ENCODE measurements around the gene PTPRG.

PTPRG gene

DNA sequence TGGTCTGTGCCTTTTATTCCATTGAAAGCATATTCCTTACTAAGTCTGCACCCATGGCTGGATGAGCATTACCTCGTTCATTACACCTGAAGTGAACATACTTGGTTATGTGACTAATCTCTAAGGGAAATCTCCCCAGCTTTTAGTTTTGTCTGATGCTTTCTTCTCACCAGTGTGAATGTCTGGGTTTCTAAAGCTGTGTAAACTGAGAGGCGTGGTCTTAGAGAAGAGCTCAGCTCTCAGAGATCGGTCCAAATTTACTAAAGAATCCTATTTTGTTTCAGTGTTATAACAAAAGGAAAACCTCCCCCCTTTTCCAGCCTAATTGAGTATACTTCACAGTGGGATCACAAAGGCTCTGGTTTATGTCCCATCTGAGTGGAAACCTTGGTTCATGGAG is 352.3 kb downstream of the PTPRG start:
- in situ Hi-C loops (cut with MboI; ENCODE audit: low sequenced_read_pairs): no loop called here

DNA sequence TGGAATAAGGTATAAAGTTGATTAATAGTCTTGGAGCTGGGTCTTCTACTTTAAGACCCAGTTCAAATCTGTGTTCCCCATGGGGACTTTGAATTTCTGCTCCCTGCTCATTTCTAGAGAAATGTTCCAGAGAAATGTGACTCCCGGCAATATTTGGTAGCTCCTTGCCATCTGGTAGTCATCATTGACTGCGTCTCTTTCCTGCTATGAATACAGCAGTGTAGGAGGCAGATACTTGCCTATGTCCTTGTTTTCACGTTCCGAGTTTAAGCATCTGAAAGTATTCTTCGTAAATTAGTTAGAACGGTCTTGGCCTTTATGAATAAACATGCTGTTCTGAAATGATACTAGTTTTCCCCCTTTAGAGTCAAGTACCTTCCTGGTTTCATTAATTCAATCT is 352.9 kb downstream of the PTPRG start:
- in situ Hi-C loops (cut with MboI; ENCODE audit: low sequenced_read_pairs): no loop called here

DNA sequence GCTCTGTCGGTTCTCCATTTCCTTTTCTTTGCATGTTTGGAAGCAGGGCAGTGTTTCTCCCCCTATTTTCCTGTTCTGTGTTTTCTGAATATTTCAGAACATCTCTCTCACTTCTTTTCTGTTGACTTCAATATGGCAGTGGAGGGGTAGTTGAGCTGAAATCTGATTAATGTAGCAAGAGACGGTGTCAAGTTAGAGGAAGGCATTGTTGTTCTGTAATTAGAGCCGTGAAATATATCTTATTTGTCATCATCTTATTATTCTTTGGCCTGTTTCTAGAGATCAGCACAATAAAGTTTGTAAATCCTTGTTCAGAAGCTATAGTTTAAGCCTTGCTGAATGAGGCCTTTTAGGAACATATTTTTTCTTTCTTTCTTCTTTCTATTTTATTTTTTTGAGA is 353.9 kb downstream of the PTPRG start:
- in situ Hi-C loops (cut with MboI; ENCODE audit: low sequenced_read_pairs): no loop called here

DNA sequence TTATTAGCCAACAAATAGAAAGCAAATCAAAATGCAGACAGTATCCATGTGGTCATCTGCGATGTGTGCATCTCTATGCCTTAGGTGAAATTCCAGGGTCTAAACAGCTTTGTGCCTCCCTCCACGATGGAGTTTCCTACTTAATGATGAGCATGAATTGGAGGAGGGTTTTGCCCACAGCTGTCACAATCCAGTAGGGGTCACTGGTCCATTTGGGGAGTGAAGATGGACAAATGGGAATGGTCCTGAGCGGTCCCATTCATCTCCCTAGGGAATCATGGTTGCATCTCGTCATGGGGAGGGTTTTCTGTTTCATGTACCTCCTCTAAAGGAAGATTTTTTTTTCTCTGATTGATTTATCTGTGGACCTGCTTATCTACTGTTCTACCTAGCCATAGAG is 358.0 kb downstream of the PTPRG start:
- in situ Hi-C loops (cut with MboI; ENCODE audit: low sequenced_read_pairs): no loop called here

DNA sequence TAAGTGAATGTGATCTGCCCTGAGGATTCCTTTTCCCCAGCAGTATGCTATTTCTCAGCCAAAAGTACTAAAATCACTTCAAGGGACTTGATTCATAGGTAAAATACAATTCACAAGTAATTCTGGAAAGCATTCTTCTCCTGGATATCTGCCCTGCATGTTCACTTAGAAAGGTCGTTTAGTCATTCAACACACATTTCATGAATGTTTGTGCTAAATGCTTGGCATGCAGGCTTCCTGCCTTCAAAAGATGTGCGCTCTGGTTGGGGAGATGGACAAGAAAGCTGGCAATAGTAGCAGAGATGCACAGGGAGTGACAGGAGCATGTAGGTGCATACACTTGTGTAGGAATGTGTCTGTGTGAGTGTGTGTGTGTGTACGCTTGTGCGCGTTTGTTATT is 360.7 kb downstream of the PTPRG start:
- in situ Hi-C loops (cut with MboI; ENCODE audit: low sequenced_read_pairs): no loop called here

DNA sequence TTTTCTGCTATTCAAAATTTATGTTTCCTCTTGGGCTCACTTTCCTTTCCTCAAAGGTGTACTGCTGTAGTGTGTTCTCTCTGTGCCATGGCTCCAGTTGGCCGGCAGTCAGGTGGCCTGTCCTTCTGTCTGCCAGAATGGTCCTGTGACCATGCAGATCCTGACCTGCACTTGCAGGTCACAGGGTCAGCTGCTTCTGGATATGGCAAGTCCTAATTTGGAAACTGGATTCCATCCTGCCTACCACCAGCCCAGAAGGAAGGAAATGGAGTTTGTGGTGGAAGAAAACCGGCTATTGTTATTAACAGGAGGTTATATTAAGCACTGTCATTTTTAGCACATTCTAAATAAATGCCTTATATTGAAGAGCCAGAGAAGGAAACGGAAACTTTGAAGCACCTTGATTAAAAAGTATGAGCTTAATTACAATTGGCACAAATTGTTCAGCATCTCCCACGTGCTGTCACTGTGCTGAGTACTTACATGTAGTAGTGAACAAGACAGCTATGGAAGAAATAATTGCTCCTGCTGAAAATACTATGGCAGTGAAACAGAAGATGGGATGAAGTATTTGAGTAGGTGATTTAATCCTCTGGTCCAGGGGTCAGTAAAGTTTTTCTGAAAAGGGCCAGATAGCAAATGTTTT is 362.8 kb downstream of the PTPRG start:
- in situ Hi-C loops (cut with MboI; ENCODE audit: low sequenced_read_pairs): no loop called here

DNA sequence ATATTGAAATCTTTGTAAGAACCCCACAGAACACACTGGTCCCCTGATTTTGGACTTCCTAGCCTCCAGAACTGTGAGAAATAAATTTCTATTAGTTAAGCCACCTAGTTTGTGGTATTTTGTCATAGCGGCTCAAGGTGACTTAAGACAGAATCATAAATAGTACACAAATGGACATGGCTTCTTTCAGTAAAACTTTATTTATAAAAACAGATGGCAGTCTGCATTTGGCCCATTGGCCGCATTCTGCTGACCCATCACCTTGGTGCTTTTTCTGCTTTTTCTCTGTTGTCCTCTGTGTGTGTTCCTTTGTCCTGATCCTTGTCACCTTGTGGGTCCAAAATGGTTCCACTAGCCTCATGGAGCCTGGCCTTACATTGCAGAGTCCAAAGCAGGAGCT is 363.6 kb downstream of the PTPRG start:
- in situ Hi-C loops (cut with MboI; ENCODE audit: low sequenced_read_pairs): no loop called here

DNA sequence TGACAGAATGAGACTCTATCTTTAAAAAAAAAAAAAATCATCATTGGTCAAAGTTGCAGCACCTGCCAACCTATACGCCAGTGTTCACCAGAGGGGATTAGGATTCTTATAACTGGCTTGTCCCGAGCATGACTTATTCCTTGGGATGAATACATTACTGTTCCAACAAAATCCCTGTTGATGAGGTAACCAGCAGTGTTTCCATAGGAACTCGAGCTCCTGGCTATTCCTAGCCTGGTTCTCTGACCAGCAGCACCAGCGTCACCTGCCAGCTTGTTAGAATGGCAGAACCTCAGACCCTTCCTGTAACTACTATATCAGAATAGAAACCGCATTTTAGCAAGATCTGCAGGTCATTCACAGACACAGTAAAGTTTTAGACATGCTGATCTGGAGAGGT is 364.4 kb downstream of the PTPRG start:
- in situ Hi-C loops (cut with MboI; ENCODE audit: low sequenced_read_pairs): no loop called here

DNA sequence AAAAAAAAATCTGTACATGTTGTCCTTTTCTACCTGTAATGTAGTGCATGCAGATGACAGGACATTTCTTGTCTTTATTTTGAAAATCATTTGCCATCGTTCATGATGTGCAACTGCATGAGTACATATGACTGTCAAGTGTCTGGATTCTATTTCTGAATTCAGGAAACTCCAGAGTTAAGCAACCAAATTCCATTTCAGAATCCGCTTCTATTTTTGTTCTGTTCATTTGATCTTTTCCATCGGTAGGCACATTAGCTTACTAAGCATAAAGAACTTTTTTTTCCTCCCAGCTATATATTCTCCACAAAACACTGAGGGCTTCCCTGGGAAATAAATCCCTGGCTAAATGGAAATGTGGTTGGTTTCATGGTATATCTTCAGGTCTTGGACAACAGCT is 365.6 kb downstream of the PTPRG start:
- in situ Hi-C loops (cut with MboI; ENCODE audit: low sequenced_read_pairs): no loop called here

DNA sequence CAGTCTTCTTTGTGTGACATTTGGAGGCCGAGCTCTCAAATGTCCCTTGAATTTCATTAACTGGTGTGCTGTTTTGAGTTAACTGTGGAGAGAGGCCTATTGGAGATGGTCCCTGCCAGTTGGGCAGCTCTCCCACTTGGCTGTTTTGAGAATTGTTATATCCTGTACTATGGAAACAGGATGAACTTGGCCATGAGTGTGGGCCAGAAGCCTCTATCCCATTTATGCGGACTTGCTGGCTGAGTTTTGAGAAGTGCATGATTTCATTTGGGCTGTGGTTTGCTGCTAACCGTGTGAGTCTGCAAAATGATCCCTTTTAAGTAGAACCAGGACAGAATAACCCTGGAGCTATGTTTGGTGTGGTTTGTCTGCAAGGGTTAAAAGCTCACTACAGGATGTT is 366.0 kb downstream of the PTPRG start:
- in situ Hi-C loops (cut with MboI; ENCODE audit: low sequenced_read_pairs): no loop called here

DNA sequence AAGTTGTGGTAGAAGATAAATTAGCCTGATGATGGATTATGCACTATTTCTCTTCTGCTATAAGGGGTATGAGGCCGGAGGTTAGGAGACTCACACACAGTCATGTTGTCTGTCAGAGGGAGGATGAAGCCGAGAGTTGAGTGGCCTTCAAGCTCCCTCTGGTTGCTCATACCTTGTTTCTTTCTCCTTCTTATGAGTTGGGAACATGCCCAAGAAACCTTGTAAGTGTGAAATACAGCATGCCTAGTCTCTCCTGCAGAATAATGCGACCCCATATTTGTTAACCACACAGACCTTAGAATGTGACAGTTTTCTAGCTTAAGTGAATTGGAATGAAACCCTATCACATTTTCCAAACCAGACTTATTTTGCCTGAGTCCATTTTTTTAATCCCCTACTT is 366.7 kb downstream of the PTPRG start:
- in situ Hi-C loops (cut with MboI; ENCODE audit: low sequenced_read_pairs): no loop called here

DNA sequence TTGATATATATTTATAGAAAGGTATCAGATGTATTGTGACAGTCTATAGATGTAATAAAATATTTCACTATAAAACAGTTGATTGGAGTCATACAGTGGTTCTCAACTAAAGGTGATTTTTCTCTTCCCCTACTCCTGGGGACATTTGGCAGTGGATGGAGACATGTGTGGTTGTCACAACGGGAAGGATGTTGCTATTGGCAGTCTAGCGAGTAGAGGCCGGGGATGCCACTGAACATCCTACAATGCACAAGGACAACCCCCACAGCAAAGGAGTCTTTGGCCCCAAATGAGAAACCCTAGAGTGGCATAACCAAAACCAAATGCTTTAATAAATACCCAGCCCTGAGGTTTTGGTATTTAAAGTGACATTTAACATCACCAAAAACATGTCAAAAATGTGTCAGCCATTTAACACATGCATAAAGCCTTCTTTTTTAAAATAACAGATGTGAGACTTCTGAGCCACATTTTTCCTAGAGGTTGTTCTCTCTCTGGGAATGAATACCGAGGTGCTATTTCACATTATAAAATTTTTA is 367.5 kb downstream of the PTPRG start:
- in situ Hi-C loops (cut with MboI; ENCODE audit: low sequenced_read_pairs): no loop called here

DNA sequence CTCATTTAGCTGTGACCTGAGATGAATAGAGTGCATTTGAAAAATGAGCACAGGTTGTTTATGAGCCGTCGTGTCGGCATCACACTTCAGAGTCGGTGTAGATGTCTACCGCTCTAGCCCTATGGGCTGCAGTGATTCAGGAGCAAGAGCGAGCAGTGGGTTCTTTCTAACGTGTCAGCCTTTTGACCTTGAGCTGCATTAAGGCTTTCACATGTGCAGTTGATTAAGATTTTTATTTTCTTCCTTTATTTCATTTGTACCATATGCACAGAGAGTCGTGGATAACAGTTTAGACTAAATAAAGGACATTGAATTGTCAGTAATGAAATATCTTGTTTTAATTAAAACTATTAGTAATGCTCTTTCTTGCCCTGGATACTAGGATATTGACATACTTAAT is 368.2 kb downstream of the PTPRG start:
- in situ Hi-C loops (cut with MboI; ENCODE audit: low sequenced_read_pairs): no loop called here

DNA sequence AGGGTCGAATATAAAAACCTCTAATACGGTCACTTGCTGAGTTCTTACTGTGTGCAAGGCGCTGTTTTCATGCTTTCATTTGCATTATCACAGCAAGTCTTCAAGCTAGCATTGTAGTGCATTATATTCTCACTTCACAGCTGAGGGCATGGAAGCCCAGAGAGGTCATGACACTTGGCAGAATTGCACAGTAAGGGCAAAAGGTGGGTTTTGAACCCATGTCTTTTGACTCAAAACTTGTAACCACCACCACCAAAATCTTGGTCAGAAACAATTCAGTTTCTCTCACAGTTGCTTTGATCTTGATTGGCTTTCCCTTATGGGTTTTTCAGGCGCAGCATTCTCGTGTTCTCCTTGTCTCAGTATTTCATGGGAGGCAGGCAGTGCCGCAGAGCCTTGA is 371.1 kb downstream of the PTPRG start:
- in situ Hi-C loops (cut with MboI; ENCODE audit: low sequenced_read_pairs): no loop called here

DNA sequence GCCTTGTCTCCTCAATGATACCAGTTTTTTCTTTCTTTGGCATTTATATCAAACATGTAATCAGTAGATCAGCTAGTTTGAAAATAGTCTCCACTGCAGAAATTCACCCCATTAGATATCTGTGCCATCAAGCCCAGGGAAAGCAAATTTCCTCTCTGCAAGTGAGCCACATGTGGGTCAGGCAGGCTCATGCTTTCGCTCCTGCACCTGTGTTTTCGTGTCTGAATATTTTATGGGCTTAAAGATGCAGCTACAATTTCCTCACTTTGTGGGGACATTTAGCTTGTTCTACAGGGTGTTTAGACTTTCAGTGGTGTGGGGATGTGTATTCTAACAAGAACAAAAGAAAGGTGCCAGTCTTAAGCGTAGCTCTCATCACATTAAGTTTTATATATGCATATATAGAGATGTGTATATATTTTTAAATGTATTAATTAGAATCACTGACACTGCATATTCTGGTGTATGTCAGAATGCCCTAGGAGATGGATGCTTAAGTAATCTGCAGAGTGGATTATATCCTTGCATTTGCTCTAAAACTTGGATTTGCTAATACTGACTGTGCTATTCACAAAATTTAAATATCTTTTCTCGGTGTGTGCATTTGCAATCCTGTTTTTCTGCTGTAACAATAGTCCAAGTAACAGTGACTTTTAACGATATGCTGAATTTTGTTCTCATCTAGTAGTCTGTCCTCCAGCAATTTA is 372.6 kb downstream of the PTPRG start:
- in situ Hi-C loops (cut with MboI; ENCODE audit: low sequenced_read_pairs): no loop called here

DNA sequence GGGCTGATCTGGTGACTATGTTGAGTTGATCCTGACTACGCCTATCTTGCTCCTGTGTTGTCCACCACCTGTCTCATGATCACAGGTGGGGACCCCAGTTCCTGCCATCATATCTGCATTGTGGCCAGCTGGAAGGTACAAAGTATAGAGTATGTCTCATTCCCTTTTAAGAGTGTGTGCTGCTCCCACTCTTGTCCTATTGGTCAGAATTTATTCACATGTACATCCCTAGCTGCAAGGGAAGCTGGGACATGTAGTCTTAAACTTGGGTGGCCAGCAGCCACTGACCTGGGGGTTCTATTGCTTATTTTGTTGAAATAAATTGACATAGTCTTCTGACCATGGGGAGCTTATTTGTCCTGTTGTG is 373.1 kb downstream of the PTPRG start:
- in situ Hi-C loops (cut with MboI; ENCODE audit: low sequenced_read_pairs): no loop called here

DNA sequence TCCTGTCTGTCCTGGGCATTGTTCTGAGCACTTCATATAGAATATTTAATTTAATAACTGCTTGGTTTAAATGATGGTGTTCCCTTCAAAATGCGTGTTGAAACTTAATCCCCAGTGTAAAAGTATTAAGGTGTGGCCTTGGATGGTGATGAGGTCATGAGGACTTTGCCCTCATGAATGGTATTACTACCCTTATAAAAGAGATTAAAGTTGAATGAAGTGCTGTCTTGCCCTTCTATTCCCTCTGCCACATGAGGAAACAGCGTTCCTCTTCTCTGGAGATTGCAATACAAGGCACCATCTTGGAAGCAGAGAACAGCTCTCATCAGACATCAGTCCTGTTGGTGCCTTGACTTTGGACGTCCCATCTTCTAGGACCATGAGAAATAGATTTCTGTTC is 374.4 kb downstream of the PTPRG start:
- in situ Hi-C loops (cut with MboI; ENCODE audit: low sequenced_read_pairs): no loop called here

DNA sequence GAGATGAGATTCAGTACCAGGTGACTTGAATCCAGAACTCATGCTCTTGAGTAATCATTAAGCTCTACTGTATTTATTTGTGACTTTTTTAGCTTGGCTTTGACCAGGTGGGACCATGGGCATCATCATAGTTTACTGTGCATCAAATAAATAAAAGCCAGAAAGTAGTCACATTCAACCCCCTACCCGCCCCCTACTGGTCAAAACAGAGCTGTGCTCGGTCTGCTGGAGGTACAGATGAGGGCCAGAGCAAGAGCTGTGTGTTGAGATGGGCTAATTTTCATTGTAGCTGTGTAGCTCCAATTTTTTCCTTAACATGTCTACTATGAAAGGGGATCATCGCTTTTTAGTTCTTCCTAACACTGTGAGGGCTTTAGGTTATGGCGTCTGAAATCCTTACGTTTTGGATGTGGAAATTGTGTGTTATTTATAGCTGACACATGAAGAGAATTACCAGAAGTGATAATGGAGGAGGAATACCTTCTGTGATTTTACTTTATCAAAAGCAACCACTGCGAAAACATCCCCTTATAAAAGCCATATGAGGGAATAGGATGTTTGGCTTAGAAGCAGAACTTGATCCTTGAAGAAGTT is 375.1 kb downstream of the PTPRG start:
- in situ Hi-C loops (cut with MboI; ENCODE audit: low sequenced_read_pairs): no loop called here

DNA sequence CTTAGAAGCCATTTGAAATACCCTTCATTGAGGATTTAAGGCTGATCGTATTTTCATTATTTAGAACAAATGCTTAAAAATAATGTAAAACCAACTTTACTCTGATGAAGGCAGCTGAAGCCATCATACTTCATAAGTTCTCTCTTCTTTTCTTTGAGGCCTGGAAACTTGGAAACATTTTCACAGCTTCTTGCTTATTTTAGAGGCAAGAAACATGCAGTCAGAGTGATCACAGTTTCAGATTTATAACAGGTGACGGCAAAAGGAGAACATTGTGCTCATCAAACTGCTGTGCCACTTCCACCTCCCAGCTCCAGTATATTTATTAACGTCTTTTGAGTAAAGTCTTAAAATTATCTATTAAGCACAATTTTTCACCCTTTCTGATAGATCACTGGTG is 376.1 kb downstream of the PTPRG start:
- in situ Hi-C loops (cut with MboI; ENCODE audit: low sequenced_read_pairs): no loop called here

DNA sequence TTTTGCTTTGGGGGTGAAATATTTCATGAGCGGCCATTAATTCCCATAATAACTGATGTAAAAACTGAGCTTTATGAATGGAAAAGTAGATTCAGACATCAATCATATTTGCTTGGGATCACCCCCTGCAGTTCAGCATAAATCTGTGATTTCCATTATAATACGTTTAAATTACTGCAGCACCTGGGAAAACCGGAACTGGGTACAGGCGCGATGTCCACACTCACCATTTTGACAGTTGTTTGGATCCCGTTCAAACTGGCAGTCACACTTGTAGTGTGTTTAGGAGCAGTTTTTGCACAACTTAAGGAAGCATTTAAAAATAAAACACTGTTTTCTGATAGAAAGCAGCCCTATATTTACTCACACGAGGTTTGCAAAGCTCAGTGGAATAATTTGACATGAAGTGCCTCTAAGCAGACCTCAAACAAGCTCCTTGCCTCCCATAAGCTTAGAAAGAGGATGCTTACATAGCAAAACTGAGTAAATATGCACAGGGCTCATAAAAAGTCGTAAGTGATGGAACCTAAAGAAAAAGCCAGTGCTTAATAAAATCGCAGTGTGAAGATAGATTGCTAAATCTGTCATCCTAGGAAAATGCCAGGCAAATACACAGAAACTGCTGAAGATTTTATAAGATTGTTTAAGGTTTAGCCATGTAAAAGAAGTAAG is 377.6 kb downstream of the PTPRG start:
- in situ Hi-C loops (cut with MboI; ENCODE audit: low sequenced_read_pairs): no loop called here

DNA sequence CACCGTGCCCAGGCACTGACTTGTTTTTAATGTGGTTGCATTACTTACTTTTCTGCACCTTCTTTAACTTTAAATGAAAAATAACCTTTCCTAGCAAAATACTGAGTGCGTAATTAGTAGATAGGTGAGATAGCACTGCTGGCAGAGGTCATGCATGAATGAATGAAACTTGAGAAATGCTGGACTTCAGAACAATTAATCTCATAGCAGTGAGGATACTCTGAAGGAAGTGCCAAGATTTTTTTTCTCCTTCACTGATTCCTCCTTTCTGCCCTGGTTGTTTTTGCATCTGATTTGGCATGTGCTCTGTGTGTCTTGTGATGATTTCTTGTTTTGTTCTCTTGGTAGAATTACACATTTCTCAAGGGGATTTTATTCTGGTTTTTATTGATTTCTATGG is 378.9 kb downstream of the PTPRG start:
- in situ Hi-C loops (cut with MboI; ENCODE audit: low sequenced_read_pairs): no loop called here

DNA sequence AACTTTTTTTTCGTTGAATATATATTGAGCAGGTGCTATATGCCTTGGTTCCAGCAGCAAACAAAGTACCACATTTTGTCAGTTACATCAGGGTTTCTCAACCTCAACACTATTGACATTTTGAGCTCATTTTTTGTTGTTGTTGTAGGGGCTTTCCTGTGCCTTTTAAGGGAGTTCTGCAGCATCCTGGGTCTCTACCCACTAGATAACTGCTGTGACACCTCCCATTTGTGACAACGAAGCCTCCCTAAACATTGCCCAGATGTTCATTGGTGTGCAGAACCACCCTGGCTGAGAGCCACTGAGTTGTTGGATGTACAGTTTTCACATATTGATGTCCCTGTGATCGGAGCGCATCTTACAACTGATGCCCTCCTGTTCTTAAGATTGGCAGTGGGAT is 382.6 kb downstream of the PTPRG start:
- in situ Hi-C loops (cut with MboI; ENCODE audit: low sequenced_read_pairs): no loop called here
